HG02884 (cell line): ENCODE results near the gene C11orf52.
A peak's percentile ranks its signal among the peaks of the same experiment; 100 is the strongest.
"Not testable (repeated sequence)": the region's sequence is repeated elsewhere in the genome, so short reads cannot be mapped to it uniquely, and the experiment has no call there.

Experiments used
- ATAC-seq: cut with Tn5 transposase; IDR thresholded peaks from one replicate; pipeline ENCODE4 v1.9.1; 2021; ENCODE audit warnings: mild to moderate bottlenecking, moderate library complexity; ENCODE audit not compliant: unreplicated experiment

Gene C11orf52, protein sequence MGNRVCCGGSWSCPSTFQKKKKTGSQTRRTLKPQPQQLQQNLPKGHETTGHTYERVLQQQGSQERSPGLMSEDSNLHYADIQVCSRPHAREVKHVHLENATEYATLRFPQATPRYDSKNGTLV

GRCh38 chr11:111918390-111919256 is at the start of gene C11orf52:
TSS of gene C11orf52 (plus strand) at chr11:111918913. CDS start at chr11:111918973, 60 bp downstream.
- no peak for ATAC-seq

DNA sequence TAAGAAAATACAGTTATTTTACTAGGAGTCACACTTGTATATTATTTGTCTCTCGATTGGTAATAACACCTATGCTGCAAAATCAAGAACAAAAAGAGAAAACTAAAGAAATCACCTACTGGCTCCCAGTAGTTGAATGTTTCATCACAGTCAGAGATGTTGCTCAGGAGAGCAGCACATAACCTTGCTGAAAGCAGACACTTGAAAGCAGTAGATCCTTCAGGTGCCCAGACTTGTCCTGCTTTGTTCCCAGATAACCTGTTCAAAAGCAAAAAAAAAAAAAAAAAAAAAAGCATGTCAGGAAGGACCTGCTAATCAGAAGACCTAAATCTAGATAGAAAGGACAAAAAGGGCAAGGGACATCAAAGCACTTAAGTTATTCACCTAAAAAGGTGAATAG is 48.6 kb upstream of the C11orf52 start:
- no peak for ATAC-seq

DNA sequence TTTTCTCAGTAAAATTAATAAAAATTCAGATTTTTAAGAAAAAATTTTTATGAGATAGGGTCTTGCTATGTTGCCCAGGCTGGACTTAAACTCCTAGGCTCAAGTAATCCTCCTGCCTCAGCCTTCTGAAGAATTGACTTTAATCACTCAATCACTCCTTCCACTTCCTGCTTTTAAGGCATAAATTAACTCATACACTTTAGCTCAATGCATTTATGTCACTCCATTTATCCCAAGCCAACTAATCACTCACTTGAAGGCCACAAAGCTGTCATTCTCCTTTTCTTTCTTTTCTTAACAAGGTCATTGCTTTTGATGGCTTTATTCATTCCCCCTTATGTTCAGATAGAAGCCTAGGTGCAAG is 48.2 kb upstream of the C11orf52 start:
- peak; percentile 7 for ATAC-seq

- peak; percentile 84 for ATAC-seq
Observed at GRCh38 chr11:111870886-111871692, 47.6 kb upstream of the C11orf52 start, which contains the start of gene ALG9. TSS of gene ALG9 (minus strand) at chr11:111871581. CDS start at chr11:111871482, 99 bp downstream.

GRCh38 chr11:111871693-111872161 is 47.0 kb upstream of the C11orf52 start:
- ATAC-seq = no peak

DNA sequence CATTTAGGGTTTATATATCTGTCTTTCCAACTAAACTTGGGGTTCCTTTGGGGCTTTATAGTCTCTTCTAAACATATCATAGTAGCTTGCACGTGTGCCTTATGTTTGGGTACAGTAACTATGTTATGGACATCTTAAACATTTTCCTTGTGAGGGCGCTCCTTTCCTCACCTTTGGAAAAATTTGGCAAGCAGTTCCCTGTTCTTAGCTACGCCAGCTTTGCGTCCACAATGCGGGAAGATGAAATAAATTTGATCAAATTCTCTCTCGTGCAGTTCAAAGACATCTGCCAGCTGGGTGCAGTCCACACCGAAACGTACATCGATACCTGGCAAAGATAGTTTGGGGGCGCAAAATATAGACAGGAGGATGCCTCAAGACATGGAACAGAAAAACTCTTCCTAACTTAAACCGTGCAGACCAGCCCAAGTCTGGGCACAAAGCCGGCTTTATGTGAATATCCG is 40.3 kb upstream of the C11orf52 start:
- ATAC-seq = peak; percentile 6

- peak; percentile 84 for ATAC-seq
Observed at GRCh38 chr11:111878849-111879636, 39.7 kb upstream of the C11orf52 start, which contains the start of the genes CFAP68 and FDXACB1. TSS of gene CFAP68 (plus strand) at chr11:111879541. CDS start at chr11:111879561, 20 bp downstream. TSS of gene FDXACB1 (minus strand) at chr11:111879165. CDS start at chr11:111879132, 33 bp downstream.

DNA sequence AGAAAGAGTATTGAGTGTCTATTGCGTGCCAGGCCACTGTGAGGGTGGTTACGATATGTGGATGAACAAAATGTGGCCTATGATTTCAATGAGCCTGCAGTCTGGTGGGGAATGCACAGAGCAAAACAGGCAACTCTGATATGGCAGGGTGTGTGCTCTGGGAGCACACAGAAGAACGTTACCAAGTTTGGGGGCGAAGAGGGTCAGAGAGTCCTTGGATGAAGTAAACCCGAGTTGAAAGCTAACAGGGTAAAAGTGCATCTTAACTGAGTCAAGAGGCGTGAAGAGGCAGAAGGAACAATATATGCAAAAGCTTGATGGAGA is 39.1 kb upstream of the C11orf52 start:
- peak; percentile 4 for ATAC-seq

GRCh38 chr11:111882202-111882601 is 36.5 kb upstream of the C11orf52 start:
- ATAC-seq = no peak

- not testable (repeated sequence) for ATAC-seq
Observed at GRCh38 chr11:111885053-111885452, 33.7 kb upstream of the C11orf52 start.

- ATAC-seq = no peak
Observed at GRCh38 chr11:111886032-111886431, 32.7 kb upstream of the C11orf52 start.

GRCh38 chr11:111886844-111887243 is 31.9 kb upstream of the C11orf52 start:
- no peak for ATAC-seq

DNA sequence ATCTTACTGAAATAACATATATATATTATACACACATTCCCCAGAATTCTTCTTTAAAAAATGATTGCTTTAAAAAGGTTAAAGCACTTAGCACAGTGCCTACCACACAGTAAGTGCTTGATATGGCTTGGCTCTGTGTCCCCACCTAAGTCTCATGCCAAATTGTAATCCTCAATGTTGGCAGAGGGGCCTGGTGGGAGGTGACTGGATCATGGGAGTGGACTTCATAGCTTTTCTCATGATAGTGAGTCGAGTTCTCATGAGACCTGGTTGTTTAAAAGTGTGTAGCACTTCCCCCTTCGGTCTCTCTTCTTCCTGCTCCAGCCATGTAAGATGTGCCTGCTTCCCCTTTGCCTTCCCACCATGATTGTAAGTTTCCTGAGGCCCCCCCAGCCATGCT is 13.3 kb upstream of the C11orf52 start:
- ATAC-seq = no peak

DNA sequence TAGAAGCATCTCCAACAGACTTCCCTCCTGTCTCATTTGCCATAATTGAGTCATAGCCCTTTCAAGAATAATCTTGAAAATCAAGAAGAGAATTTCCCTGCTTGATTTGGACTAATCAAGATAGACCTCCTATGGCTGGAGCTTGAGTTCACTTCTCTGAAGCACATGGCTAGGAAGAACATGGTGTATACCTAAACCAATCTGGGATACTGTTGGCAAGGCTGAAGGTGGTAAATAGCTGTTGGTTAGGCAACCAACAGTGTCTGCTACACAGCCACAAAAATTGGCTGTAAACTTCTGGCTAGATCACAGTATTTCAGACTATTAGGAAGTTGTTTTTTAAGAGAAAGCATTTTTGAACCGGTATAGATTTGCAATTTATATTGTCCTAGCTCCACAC is 12.0 kb upstream of the C11orf52 start:
- no peak for ATAC-seq

DNA sequence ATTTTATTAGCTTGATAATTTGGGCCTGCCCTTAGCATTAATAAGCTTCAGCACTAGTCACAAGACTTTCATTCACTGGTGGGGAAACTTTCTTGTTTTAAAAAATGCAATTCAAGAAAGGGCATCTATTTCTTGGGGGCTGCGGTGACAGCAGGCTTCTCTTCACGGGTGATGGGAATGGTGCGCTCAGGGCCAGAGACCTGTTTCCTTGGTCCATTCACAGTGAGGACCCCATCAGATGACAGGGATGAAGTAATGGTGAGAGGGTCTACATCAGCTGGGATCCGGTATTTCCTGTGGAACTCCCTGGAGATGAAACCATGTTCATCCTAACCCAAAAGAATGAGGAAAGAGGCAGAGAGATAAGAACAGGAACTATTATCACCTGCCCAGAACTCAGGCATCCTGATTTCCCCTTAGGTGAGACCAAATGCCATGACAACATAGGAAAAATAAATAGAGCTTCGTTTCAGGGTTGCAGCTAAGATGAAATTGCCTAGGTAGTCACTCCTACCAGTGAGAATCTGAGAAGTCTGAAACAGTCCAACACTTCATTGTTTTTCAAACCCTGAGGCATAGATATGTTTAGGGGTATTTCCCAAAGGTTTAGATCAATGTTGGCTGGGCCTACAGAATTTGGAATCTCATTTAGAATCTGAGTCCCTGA is 9.9 kb upstream of the C11orf52 start:
- no peak for ATAC-seq

DNA sequence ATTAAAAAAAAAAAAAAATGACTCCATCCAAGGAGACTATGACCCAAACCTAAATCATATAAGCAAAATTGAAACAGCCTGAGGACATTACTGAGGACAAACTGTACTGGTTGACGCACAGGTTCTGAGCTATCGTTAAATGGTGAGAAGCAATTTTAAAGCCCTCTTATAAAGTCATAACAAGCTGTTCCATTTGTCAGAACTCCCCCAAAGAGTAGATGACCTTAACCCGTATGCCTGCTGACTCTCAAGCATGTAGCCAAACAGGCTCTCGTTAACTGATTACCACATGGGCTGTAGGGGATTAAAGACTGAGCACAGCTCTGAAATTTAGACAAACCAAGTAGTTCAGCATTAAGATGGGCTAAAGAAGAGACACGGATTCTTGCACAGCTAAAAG is 9.3 kb upstream of the C11orf52 start:
- ATAC-seq = no peak

- no peak for ATAC-seq
Observed at GRCh38 chr11:111910676-111911562, 7.8 kb upstream of the C11orf52 start.

DNA sequence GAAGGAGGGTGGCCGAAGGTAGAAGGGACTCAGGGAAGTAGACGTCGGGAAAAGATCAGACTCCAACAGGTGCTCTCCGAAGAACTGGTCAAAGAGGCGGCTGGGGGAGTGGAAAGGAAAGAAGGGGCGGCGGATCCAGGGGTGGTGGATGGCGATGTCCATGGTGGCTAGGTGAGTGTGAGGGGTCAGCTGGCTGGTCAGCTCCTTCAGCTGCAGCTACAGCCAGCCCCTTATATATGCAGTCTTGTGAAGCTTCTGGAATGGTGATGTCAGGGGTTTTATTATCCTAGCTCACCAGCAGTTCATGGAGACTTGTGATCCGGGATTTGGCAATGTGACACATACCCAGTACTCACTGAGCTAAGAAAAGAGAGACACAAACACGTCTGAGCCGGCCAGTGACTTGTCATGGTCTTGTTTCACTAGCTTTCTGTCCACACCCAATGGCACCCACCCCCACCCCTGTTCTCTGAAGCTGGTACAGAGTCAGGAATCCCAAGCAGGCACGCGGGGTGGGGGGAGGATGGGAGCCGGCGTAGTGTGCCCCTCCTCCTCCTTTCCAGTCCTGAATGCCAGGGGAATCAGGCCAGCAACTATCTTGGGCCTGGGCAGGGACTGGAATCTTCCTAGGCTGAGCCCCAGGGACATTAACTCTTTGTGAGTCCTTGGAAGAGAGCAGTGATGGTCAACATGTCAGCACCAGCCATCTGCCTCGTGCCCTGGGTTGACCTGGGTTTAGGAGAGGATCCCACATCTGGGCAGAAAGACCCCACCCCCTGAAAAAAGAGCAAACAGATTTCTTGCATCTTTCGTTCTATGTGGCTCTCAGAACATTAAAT is 6.9 kb upstream of the C11orf52 start, which contains the start of gene CRYAB:
CRYAB (minus strand) TSS at position 208 of the 839 bp plus-strand sequence; CDS start at position 162, 46 bp downstream.
- no peak for ATAC-seq
